ENCODE measurements around the gene FAM149A. TPM values are rescaled to one million over a fixed set of nuclear protein-coding genes. Genes with fewer than 3 reads are reported as not detected.

Gene FAM149A
- total RNA-seq, 1 donor from 2014 or later, result 6.8 TPM

DNA sequence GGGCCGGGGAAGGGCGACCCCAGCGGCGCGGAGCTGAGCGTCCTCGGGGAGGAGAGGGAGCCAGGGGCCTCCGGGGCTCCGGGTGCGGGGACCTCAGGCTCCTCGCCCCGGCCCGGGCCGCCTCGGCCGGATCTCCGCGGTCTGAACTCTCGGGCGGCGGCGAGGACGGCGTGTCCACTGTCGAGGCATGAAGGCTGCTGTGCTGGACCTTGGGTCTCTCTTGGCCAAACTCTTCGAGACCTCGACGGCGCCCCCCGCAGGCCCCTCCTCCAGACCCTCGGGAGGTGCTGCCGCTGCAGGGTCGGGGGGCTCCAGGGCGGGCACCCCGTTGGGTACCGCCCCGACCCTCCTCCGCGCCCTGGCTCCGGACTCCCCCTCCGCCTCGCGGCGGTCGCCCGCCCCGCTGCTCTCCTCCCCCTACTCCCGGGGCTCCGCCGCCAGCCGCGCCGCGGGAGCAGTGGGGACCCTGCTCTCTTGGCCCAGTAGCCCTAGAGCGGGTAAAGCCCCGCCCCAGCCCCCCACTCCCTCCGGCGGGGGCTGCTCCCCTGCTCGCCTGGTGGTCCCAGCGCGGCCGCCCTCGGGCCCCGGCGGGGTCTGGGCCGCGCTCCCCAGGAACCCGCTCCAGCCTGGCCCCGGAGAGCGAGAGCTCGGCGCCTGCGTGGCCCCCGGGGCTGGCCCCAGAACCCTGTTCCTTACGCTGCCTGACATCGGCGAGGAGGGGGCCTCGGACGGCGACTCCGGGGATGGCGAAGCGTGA is 564 bp downstream of the FAM149A start:
- Histone ChIP-seq H3K4me1 (ENCODE audit: control insufficient read depth in 3 of 3, insufficient read depth in 3 of 3, low read length in 3 of 3) (peaks cover 4 to 8% (median 6%) of the 10 kb centered on the region in 3 donors), H3K9ac (ENCODE audit: low read depth in 1 of 3, low read length in 3 of 3) (peak overlapping the region in 1 of 3 donors; percentile 50), H3K4me3 (ENCODE audit: low read length in 3 of 3) (peak overlapping the region; percentile 20 to 58 (median 23)), H3K27ac (ENCODE audit: low read depth, low read length) (no peak overlapping the region), H3K36me3 (ENCODE audit: control insufficient read depth in 3 of 3, insufficient read depth in 3 of 3, low read length in 3 of 3) (no peaks in the 10 kb centered on the region), H3K9me3 (ENCODE audit: control insufficient read depth in 3 of 3, low read length in 3 of 3) (no peaks in the 10 kb centered on the region), H3K27me3 (ENCODE audit: control insufficient read depth in 3 of 3, insufficient read depth in 3 of 3, low read length in 3 of 3) (peaks cover 22 to 25% (median 22%) of the 10 kb centered on the region in 3 donors)

DNA sequence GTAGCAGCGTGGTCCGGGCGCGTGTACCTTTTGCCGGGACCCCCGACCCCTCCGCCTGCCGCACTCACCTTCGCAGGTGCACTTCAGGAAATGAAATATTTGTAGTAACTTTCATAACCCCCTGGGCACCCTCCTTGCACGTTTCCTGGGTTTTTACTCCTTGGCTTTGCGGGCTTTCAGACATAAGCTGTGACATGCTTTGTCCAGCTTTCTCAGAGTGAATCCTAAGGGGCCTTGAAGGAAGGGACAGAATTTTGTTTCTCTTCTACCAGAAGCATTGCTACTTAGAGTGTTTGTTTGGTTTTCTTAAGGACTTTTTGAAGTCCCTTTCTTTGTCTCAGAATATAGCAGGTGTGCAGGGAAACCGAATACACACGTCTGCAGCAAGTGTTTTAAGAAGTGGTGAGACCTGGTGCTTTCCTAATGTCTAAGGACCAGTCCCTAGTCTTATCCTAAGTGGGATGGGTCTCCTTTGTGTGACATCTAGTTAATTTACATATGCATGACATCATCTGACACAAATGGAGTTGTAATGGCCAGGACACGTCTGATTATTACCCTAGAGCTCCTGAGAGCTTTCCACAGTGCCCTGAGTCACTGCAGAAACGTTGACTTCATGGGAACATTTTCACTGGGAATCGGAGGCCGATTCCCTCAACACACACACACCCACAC is 1.3 kb downstream of the FAM149A start:
- Histone ChIP-seq H3K4me1 (ENCODE audit: control insufficient read depth in 3 of 3, insufficient read depth in 3 of 3, low read length in 3 of 3) (peaks cover 4 to 8% (median 6%) of the 10 kb centered on the region in 3 donors), H3K27me3 (ENCODE audit: control insufficient read depth in 3 of 3, insufficient read depth in 3 of 3, low read length in 3 of 3) (peaks cover 22 to 25% (median 22%) of the 10 kb centered on the region in 3 donors), H3K9me3 (ENCODE audit: control insufficient read depth in 3 of 3, low read length in 3 of 3) (no peaks in the 10 kb centered on the region), H3K36me3 (ENCODE audit: control insufficient read depth in 3 of 3, insufficient read depth in 3 of 3, low read length in 3 of 3) (no peaks in the 10 kb centered on the region), H3K27ac (ENCODE audit: low read depth, low read length) (no peak overlapping the region), H3K9ac (ENCODE audit: low read depth in 1 of 3, low read length in 3 of 3) (peak overlapping the region in 1 of 3 donors; percentile 33), H3K4me3 (ENCODE audit: low read length in 3 of 3) (peak overlapping the region; percentile 20 to 41 (median 23))

- H3K27me3 ChIP-seq (ENCODE audit: control insufficient read depth in 3 of 3, insufficient read depth in 3 of 3, low read length in 3 of 3), result peaks cover 21 to 24% (median 22%) of the 10 kb centered on the region in 3 donors
- H3K27ac ChIP-seq (ENCODE audit: low read depth, low read length), result no peak overlapping the region
- no peaks in the 10 kb centered on the region for H3K9me3 ChIP-seq (ENCODE audit: control insufficient read depth in 3 of 3, low read length in 3 of 3)
- no peaks in the 10 kb centered on the region for H3K36me3 ChIP-seq (ENCODE audit: control insufficient read depth in 3 of 3, insufficient read depth in 3 of 3, low read length in 3 of 3)
- H3K9ac ChIP-seq (ENCODE audit: low read depth in 1 of 3, low read length in 3 of 3), result no peak overlapping the region
- H3K4me1 ChIP-seq (ENCODE audit: control insufficient read depth in 3 of 3, insufficient read depth in 3 of 3, low read length in 3 of 3), result peaks cover 4 to 8% (median 6%) of the 10 kb centered on the region in 3 donors
- H3K4me3 ChIP-seq (ENCODE audit: low read length in 3 of 3), result no peak overlapping the region
Observed at GRCh38 chr4:186107947-186108346, 3.4 kb downstream of the FAM149A start.

- H3K27me3 ChIP-seq (ENCODE audit: control insufficient read depth in 3 of 3, insufficient read depth in 3 of 3, low read length in 3 of 3), result peaks cover 18 to 22% (median 19%) of the 10 kb centered on the region in 3 donors
Observed at GRCh38 chr4:186108391-186108790, 3.9 kb downstream of the FAM149A start.

GRCh38 chr4:186109245-186109644 is 4.7 kb downstream of the FAM149A start:
- Histone ChIP-seq H3K9ac (ENCODE audit: low read depth in 1 of 3, low read length in 3 of 3) (no peak overlapping the region), H3K4me3 (ENCODE audit: low read length in 3 of 3) (no peak overlapping the region), H3K9me3 (ENCODE audit: control insufficient read depth in 3 of 3, low read length in 3 of 3) (no peaks in the 10 kb centered on the region), H3K27ac (ENCODE audit: low read depth, low read length) (no peak overlapping the region), H3K36me3 (ENCODE audit: control insufficient read depth in 3 of 3, insufficient read depth in 3 of 3, low read length in 3 of 3) (no peaks in the 10 kb centered on the region), H3K4me1 (ENCODE audit: control insufficient read depth in 3 of 3, insufficient read depth in 3 of 3, low read length in 3 of 3) (peaks cover 4 to 6% (median 6%) of the 10 kb centered on the region in 3 donors), H3K27me3 (ENCODE audit: control insufficient read depth in 3 of 3, insufficient read depth in 3 of 3, low read length in 3 of 3) (peaks cover 15 to 18% (median 16%) of the 10 kb centered on the region in 3 donors)

More at GRCh38 chr4:186108391-186108790, 3.9 kb downstream of the FAM149A start:
- no peak overlapping the region for H3K9ac ChIP-seq (ENCODE audit: low read depth in 1 of 3, low read length in 3 of 3)
- H3K4me3 ChIP-seq (ENCODE audit: low read length in 3 of 3), result no peak overlapping the region
- H3K9me3 ChIP-seq (ENCODE audit: control insufficient read depth in 3 of 3, low read length in 3 of 3), result no peaks in the 10 kb centered on the region
- no peaks in the 10 kb centered on the region for H3K36me3 ChIP-seq (ENCODE audit: control insufficient read depth in 3 of 3, insufficient read depth in 3 of 3, low read length in 3 of 3)
- no peak overlapping the region for H3K27ac ChIP-seq (ENCODE audit: low read depth, low read length)
- H3K4me1 ChIP-seq (ENCODE audit: control insufficient read depth in 3 of 3, insufficient read depth in 3 of 3, low read length in 3 of 3), result peaks cover 4 to 8% (median 6%) of the 10 kb centered on the region in 3 donors

DNA sequence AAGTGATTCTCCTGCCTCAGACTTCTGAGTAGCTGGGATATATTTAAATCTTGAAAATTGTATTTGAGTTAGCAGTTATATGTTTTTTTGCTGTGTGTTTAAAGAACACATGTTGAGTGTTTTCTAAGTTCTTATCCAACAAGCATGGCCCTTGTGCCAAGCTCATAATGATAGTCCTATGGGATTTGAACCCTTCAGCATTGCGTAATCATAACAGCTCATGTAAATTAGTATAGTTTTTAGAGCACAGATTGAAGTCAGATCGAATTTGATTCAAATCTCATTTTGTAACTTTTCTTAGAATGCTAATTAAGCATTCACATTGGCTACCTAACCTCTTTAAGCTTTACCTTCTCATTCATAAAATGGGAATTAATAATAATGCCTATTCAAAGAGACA is 12.2 kb downstream of the FAM149A start:
- Histone ChIP-seq H3K27me3 (ENCODE audit: control insufficient read depth in 3 of 3, insufficient read depth in 3 of 3, low read length in 3 of 3) (peaks cover 0 to 3% (median 2%) of the 10 kb centered on the region in 3 donors), H3K9me3 (ENCODE audit: control insufficient read depth in 3 of 3, low read length in 3 of 3) (no peaks in the 10 kb centered on the region), H3K36me3 (ENCODE audit: control insufficient read depth in 3 of 3, insufficient read depth in 3 of 3, low read length in 3 of 3) (no peaks in the 10 kb centered on the region), H3K27ac (ENCODE audit: low read depth, low read length) (no peak overlapping the region), H3K4me3 (ENCODE audit: low read length in 3 of 3) (no peak overlapping the region), H3K9ac (ENCODE audit: low read depth in 1 of 3, low read length in 3 of 3) (no peak overlapping the region), H3K4me1 (ENCODE audit: control insufficient read depth in 3 of 3, insufficient read depth in 3 of 3, low read length in 3 of 3) (no peaks in the 10 kb centered on the region)

- Histone ChIP-seq H3K4me1 (ENCODE audit: control insufficient read depth in 3 of 3, insufficient read depth in 3 of 3, low read length in 3 of 3) (no peaks in the 10 kb centered on the region), H3K9me3 (ENCODE audit: control insufficient read depth in 3 of 3, low read length in 3 of 3) (no peaks in the 10 kb centered on the region), H3K9ac (ENCODE audit: low read depth in 1 of 3, low read length in 3 of 3) (no peak overlapping the region), H3K4me3 (ENCODE audit: low read length in 3 of 3) (no peak overlapping the region), H3K27me3 (ENCODE audit: control insufficient read depth in 3 of 3, insufficient read depth in 3 of 3, low read length in 3 of 3) (peaks cover 0 to 3% (median 2%) of the 10 kb centered on the region in 3 donors), H3K36me3 (ENCODE audit: control insufficient read depth in 3 of 3, insufficient read depth in 3 of 3, low read length in 3 of 3) (no peaks in the 10 kb centered on the region), H3K27ac (ENCODE audit: low read depth, low read length) (no peak overlapping the region)
Observed at GRCh38 chr4:186118582-186118981, 14.1 kb downstream of the FAM149A start.

GRCh38 chr4:186121057-186121456 is 16.6 kb downstream of the FAM149A start:
- Histone ChIP-seq H3K27ac (ENCODE audit: low read depth, low read length) (no peak overlapping the region), H3K4me3 (ENCODE audit: low read length in 3 of 3) (no peak overlapping the region), H3K36me3 (ENCODE audit: control insufficient read depth in 3 of 3, insufficient read depth in 3 of 3, low read length in 3 of 3) (no peaks in the 10 kb centered on the region), H3K9me3 (ENCODE audit: control insufficient read depth in 3 of 3, low read length in 3 of 3) (no peaks in the 10 kb centered on the region), H3K27me3 (ENCODE audit: control insufficient read depth in 3 of 3, insufficient read depth in 3 of 3, low read length in 3 of 3) (peaks cover 0 to 3% (median 2%) of the 10 kb centered on the region in 3 donors), H3K9ac (ENCODE audit: low read depth in 1 of 3, low read length in 3 of 3) (no peak overlapping the region), H3K4me1 (ENCODE audit: control insufficient read depth in 3 of 3, insufficient read depth in 3 of 3, low read length in 3 of 3) (no peaks in the 10 kb centered on the region)

- no peaks in the 10 kb centered on the region for H3K9me3 ChIP-seq (ENCODE audit: control insufficient read depth in 3 of 3, low read length in 3 of 3)
- no peak overlapping the region for H3K9ac ChIP-seq (ENCODE audit: low read depth in 1 of 3, low read length in 3 of 3)
- no peaks in the 10 kb centered on the region for H3K27me3 ChIP-seq (ENCODE audit: control insufficient read depth in 3 of 3, insufficient read depth in 3 of 3, low read length in 3 of 3)
- no peaks in the 10 kb centered on the region for H3K36me3 ChIP-seq (ENCODE audit: control insufficient read depth in 3 of 3, insufficient read depth in 3 of 3, low read length in 3 of 3)
- H3K27ac ChIP-seq (ENCODE audit: low read depth, low read length), result no peak overlapping the region
- H3K4me3 ChIP-seq (ENCODE audit: low read length in 3 of 3), result no peak overlapping the region
- H3K4me1 ChIP-seq (ENCODE audit: control insufficient read depth in 3 of 3, insufficient read depth in 3 of 3, low read length in 3 of 3), result no peaks in the 10 kb centered on the region
Observed at GRCh38 chr4:186128842-186129241, 24.3 kb downstream of the FAM149A start.

DNA sequence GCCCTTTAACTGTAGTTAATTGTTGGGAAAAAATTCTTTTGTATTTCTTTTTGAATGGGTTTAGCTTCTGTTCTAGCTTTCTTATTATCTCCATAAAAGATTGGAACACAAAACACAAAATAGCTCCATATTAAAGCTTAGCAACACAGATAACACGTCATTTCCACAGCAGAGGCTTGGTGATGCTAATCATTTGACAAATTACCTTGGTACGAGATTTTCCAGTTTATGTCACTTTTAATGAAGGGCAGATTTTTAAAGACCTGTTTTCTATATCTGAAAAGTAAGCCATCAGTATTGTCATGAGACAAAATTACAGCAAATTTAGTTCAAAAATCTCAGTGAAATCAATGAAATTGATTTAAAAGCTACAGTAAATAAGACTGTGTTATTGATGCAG is 27.4 kb downstream of the FAM149A start:
- Histone ChIP-seq H3K9me3 (ENCODE audit: control insufficient read depth in 3 of 3, low read length in 3 of 3) (no peaks in the 10 kb centered on the region), H3K36me3 (ENCODE audit: control insufficient read depth in 3 of 3, insufficient read depth in 3 of 3, low read length in 3 of 3) (no peaks in the 10 kb centered on the region), H3K4me1 (ENCODE audit: control insufficient read depth in 3 of 3, insufficient read depth in 3 of 3, low read length in 3 of 3) (no peaks in the 10 kb centered on the region), H3K4me3 (ENCODE audit: low read length in 3 of 3) (no peak overlapping the region), H3K9ac (ENCODE audit: low read depth in 1 of 3, low read length in 3 of 3) (no peak overlapping the region), H3K27me3 (ENCODE audit: control insufficient read depth in 3 of 3, insufficient read depth in 3 of 3, low read length in 3 of 3) (no peaks in the 10 kb centered on the region), H3K27ac (ENCODE audit: low read depth, low read length) (no peak overlapping the region)
